Liver (tissue), 3 donors: ENCODE results near the gene NDUFC2.

Source experiments
- CTCF ChIP-seq: fragments of 150-350 bp; IDR thresholded peaks from 2 replicates; pipeline ENCODE4 v1.5.1; 2017; ENCODE audit warnings: improper control_type of control experiment, low read depth, low read length; ENCODE audit not compliant: missing input control
- HNF4G ChIP-seq: IDR thresholded peaks from 2 replicates; pipeline ENCODE4 v1.6.1; 2016; ENCODE audit warnings: antibody characterized with exemption
- MAX ChIP-seq: IDR thresholded peaks from 2 replicates; pipeline ENCODE4 v1.6.1; 2016; ENCODE audit warnings: antibody characterized with exemption
- SP1 ChIP-seq: IDR thresholded peaks from 2 replicates; pipeline ENCODE4 v1.6.1; 2018; ENCODE audit warnings: antibody characterized with exemption, mild to moderate bottlenecking
- ZBTB33 ChIP-seq: IDR thresholded peaks from 2 replicates; pipeline ENCODE4 v1.6.1; 2016; ENCODE audit warnings: antibody characterized with exemption
- donor health status: healthy.
- donor health status: healthy.

GRCh38 chr11:78110351-78110750, 30.7 kb upstream of the NDUFC2 start:
- no peak for TF ChIP-seq CTCF
- no peak for TF ChIP-seq ZBTB33
- no peak for TF ChIP-seq SP1
- TF ChIP-seq MAX, result no peak
- TF ChIP-seq HNF4G, result no peak
